HFF-Myc (cell line): ENCODE measurements around the gene POLG2.

Experiments used
- DNase-seq: peaks from one replicate; pipeline ENCODE4 v3.0.0-alpha.2; 2011; ENCODE audit warnings: low read depth; ENCODE audit errors: extremely low read depth
- H3K4me3 ChIP-seq: replicated peaks from 2 replicates; pipeline ENCODE4 v1.5.1; 2011; ENCODE audit warnings: low read depth, mild to moderate bottlenecking, control low read depth, low read length
- TF ChIP-seq, protein P1 (sequence below): IDR thresholded peaks from 2 replicates; pipeline ENCODE4 v1.5.1; 2012; ENCODE audit warnings: mild to moderate bottlenecking, low read depth, low read length, control low read depth; ENCODE audit errors: missing control alignments

POLG2 gene

GRCh38 chr17:64506576-64507412 is 9.9 kb upstream of the POLG2 start, which contains the start of gene CEP95:
TSS of gene CEP95 (plus strand) at chr17:64506977. CDS start at chr17:64507098, 121 bp downstream.
- TF ChIP-seq, protein P1, sequence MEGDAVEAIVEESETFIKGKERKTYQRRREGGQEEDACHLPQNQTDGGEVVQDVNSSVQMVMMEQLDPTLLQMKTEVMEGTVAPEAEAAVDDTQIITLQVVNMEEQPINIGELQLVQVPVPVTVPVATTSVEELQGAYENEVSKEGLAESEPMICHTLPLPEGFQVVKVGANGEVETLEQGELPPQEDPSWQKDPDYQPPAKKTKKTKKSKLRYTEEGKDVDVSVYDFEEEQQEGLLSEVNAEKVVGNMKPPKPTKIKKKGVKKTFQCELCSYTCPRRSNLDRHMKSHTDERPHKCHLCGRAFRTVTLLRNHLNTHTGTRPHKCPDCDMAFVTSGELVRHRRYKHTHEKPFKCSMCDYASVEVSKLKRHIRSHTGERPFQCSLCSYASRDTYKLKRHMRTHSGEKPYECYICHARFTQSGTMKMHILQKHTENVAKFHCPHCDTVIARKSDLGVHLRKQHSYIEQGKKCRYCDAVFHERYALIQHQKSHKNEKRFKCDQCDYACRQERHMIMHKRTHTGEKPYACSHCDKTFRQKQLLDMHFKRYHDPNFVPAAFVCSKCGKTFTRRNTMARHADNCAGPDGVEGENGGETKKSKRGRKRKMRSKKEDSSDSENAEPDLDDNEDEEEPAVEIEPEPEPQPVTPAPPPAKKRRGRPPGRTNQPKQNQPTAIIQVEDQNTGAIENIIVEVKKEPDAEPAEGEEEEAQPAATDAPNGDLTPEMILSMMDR = no peak
- peak within 1 kb of the TSS; percentile 98 for H3K4me3 ChIP-seq
- DNase-seq = peak; percentile 88

DNA sequence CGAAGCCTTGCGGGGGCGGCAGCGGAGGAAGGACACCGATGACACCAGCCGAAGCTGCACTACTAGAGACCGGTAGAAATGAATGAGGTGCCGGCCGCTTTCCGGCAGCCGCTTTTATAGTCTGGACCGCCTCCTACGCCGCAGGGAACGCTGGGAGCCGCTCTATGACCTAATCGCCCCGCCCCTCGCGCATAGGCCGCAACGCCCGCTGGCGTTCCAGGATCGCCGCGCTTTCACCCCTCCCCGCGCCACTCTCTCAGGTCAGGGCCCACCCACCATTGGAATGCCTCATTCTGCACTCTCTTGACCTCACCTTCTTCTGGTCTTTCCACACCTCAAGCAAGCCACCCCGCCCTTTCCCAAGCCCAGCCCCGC is 9.3 kb upstream of the POLG2 start, which contains the start of gene DDX5:
Gene DDX5, minus strand, starts transcription at position 89 of the 375 bp plus-strand sequence. CDS start 170 bp downstream, outside the sequence.
- TF ChIP-seq, protein P1 = no peak
- peak; percentile 91 for DNase-seq
- H3K4me3 ChIP-seq = peak within 1 kb of the TSS; percentile 98

DNA sequence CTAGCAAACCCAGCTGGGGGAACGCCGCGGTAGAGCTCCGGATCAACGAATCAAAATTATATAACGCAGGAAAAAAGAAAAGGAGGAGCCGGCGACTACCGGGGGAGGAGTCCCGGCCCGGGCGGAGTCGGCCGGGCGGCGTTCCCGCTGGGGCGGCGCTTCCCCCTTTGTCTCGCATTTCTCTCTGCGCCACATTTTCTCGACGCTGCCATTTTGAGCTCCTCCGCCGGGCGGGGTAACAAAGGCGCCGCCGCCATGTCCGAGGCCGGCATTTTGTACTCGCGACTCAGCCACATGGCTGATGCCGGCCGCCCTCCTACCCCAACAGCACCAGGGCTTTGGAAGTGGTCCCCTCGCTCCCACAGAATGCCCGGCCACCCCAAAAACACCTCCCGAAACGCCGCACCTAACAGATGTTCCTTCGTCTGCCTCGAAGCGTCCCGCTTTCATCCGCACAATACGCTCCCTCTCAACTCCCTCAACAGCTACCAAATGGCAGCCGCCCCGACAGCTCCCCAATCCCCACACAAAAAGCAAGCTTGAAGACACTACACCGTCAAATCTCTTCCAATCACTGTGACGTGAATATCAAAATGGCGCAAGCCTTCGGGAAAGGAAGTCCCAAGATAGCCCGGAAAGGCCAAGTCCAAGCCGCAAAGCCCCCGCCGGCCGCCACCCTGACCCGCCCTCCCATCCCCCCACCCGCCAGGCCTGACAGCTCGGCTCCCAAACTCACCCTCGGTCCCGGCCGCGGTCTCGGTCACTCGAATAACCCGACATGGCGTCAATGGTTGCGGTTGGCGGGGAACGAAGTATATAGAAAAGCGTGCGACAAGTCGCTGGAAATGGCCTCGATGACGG is 8.7 kb upstream of the POLG2 start:
- peak; percentile 57 for DNase-seq
- peak overlapping the region; percentile 98 for H3K4me3 ChIP-seq
- TF ChIP-seq, protein P1 = no peak

DNA sequence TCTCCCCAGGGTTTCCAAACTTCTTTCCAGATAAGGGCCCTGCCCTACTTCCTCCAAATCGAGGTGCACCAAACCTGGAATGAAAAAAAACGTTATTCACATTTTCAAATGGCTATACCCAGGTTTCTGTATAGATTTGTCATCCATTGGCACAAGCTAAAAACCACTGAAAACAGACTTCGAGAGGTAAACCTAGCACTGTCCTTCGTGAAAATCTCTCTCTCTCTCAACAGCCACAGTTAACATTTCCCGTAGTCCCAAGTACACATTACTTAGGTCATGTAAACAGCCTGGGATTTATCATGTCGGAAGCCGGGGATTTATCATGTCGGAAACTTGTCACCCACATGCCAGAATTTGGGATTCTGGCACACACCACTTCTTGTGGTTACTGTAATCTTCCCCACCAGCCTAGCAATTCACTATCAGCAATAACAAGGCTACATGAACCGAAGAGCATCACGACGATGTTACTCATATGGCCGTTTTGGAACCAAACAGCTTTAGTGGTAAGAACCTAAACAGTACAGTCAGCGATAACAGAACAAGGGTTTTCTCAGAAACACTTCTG is 8.0 kb upstream of the POLG2 start:
- TF ChIP-seq, protein P1 = no peak
- no peak for DNase-seq
- H3K4me3 ChIP-seq = peak overlapping the region; percentile 98

DNA sequence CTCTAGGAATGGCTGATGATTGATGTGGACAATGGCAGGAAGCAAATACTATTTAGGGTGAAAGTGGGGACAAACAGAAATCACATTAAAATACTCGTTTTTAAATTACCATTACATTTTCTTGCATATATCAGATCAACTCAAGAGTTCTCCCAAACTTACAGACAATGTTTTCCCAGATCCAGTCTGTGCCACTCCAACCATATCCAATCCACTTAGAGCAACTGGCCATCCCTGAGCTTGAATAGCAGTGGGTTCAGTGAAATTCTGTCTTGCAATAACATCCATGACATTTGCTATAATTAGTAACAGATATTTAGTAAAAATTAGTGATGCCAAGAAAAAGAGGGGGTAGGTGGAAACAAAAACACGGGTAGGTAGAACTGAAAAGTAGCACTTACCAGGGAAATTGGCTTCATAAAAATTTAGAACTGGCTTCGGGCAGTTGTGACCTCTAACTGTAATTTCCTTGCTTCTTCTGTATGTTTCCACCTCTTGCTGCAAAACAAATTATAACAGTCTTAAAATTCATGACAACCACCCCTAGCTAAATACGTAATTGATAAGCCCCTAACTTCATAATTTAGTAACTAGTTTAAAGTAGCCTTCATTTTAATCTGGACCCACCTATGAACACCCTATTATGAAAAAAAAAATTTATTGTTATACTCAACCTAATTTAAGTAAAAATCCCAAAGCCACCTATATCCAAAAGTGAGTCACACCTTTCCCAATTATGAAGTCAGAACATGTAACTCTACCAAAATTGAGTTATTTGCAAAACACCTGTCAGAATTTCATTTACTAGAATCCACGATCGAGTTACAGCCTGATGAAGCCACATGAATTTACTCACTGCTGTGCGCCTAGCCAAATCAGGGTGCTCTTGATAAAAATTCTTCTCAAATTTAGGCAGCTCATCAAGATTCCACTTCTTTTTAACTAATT is 7.2 kb upstream of the POLG2 start:
- DNase-seq = no peak
- H3K4me3 ChIP-seq = peak overlapping the region; percentile 98
- TF ChIP-seq, protein P1 = no peak

- H3K4me3 ChIP-seq = peak overlapping the region; percentile 98; the same call in 1 of the 2 replicates
- TF ChIP-seq, protein P1 = no peak
- no peak for DNase-seq
Measured at GRCh38 chr17:64503341-64503740, 6.5 kb upstream of the POLG2 start.
